Caco-2 (cell line): Measurements from ENCODE around the gene MYH7B. TPM values are rescaled to one million over a fixed set of nuclear protein-coding genes. Genes with fewer than 3 reads are reported as not detected.

Source experiments
- BruUV-seq: library from RNA; stranded (reverse); fragments of 400-500 nt; replicated peaks from 2 replicates; lab custom pipeline; 2021; lab: Mats Ljungman, UMichigan
- CTCF ChIA-PET: fragments of 300-600 bp; sonication (Branson Sonifier 250); formaldehyde crosslinking; loops from one replicate; lab custom pipeline; 2022; ENCODE audit warnings: antibody characterized with exemption; lab: Charles Lee
- POLR2A ChIA-PET: fragments of 300-600 bp; sonication (Branson Sonifier 250); formaldehyde crosslinking; loops from one replicate; lab custom pipeline; 2022; ENCODE audit warnings: antibody characterized with exemption; lab: Charles Lee
- DNase-seq, 2 experiments: peaks; one replicate each; pipeline versions ENCODE4 v3.0.0 to v3.0.0-alpha.2; 2020 to 2022
- H3K27me3 ChIP-seq: replicated peaks from 2 replicates; pipeline ENCODE4 v1.6.0; 2011; ENCODE audit warnings: low read length; ENCODE audit not compliant: control insufficient read depth, insufficient read depth
- H3K36me3 ChIP-seq: 2 replicates; pipeline ENCODE4 v1.5.1; 2011; ENCODE audit warnings: low read length; ENCODE audit not compliant: control insufficient read depth, insufficient read depth
- H3K4me1 ChIP-seq: fragments of 250-450 bp; sonication (Bioruptor Pico); 2 replicates; pipeline ENCODE4 v1.5.1; 2020; ENCODE audit warnings: mild to moderate bottlenecking
- H3K4me3 ChIP-seq: 2 replicates; pipeline ENCODE4 v1.5.1; 2011; ENCODE audit warnings: low read depth, mild to moderate bottlenecking, control low read depth, low read length
- H3K9me3 ChIP-seq: fragments of 250-450 bp; sonication (Bioruptor Pico); 2 replicates; pipeline ENCODE4 v1.5.1; 2020; ENCODE audit warnings: mild to moderate bottlenecking, moderate library complexity
- H3K27ac Mint-ChIP-seq: one replicate; pipeline ENCODE4 v1.8.0; 2022; ENCODE audit warnings: mixed read lengths; ENCODE audit not compliant: unreplicated experiment
- H3K27me3 Mint-ChIP-seq: one replicate; pipeline ENCODE4 v1.8.0; 2022; ENCODE audit warnings: mixed read lengths; ENCODE audit not compliant: insufficient read depth, unreplicated experiment
- H3K36me3 Mint-ChIP-seq: one replicate; pipeline ENCODE4 v1.8.0; 2022; ENCODE audit warnings: mild to moderate bottlenecking, mixed read lengths; ENCODE audit not compliant: insufficient read depth, unreplicated experiment
- H3K4me1 Mint-ChIP-seq: one replicate; pipeline ENCODE4 v1.8.0; 2022; ENCODE audit warnings: low read depth, mixed read lengths; ENCODE audit not compliant: unreplicated experiment
- H3K4me3 Mint-ChIP-seq: one replicate; pipeline ENCODE4 v1.8.0; 2022; ENCODE audit warnings: mild to moderate bottlenecking, moderate library complexity, mixed read lengths; ENCODE audit not compliant: unreplicated experiment
- H3K9me3 Mint-ChIP-seq: one replicate; pipeline ENCODE4 v1.8.0; 2022; ENCODE audit warnings: mixed read lengths; ENCODE audit not compliant: unreplicated experiment
- intact Hi-C: fragments of 100-400 bp; cut with micrococcal nuclease; formaldehyde crosslinking; loops from one replicate; pipeline ENCODE4 v1.10.0; 2022; ENCODE audit not compliant: unreplicated experiment
- total RNA-seq: library from RNA; stranded (reverse); gene quantifications from 2 replicates; pipeline ENCODE4 v1.2.3, GENCODE V29; 2022
- TF ChIP-seq, protein P1 (sequence below), 2 experiments: fragments of 200-600 bp in 1 of 2; IDR thresholded peaks; 1 replicate in 1 of 2; 2 replicates in 1 of 2; pipeline versions ENCODE4 v1.5.1 to v1.8.0; 2011 to 2022; ENCODE audit warnings: antibody characterized with exemption in 1 of 2, control low read depth in 1 of 2, inconsistent platforms in 1 of 2, low read depth in 1 of 2, low read length in 1 of 2, mild to moderate bottlenecking in 1 of 2, moderate library complexity in 1 of 2; ENCODE audit not compliant: insufficient read depth in 1 of 2, severe bottlenecking in 1 of 2, unreplicated experiment in 1 of 2

MYH7B gene
- total RNA-seq, 1 experiment from 2014 or later = 2.5 TPM

GRCh38 chr20:34986311-34987287, 30.9 kb downstream of the MYH7B start:
- H3K4me1 ChIP-seq = no peaks in the 10 kb centered on the region
- H3K27me3 ChIP-seq = no peaks in the 10 kb centered on the region; the same call in 1 of the 2 replicates
- H3K4me3 ChIP-seq = no peak overlapping the region
- Mint-ChIP-seq H3K27me3 (no peaks in the 10 kb centered on the region), H3K9me3 (no peaks in the 10 kb centered on the region), H3K4me3 (no peak overlapping the region), H3K4me1 (no peaks in the 10 kb centered on the region), H3K27ac (no peak overlapping the region), H3K36me3 (peaks cover 37% of the 10 kb centered on the region)
- H3K36me3 ChIP-seq = no peaks in the 10 kb centered on the region
- CTCF ChIA-PET = interaction anchor here (0.5 to 1.8 kb wide), 4 partner anchors 113 to 149 kb away, joined by 3 to 5 read pairs (median 4); partner anchors contain the start of gene GGT7
- POLR2A ChIA-PET = no interaction called here
- BruUV-seq = no TSS peak
- no peaks in the 10 kb centered on the region for H3K9me3 ChIP-seq
- DNase-seq = no peak
- intact Hi-C loops = no loop called here
- TF ChIP-seq, protein P1, sequence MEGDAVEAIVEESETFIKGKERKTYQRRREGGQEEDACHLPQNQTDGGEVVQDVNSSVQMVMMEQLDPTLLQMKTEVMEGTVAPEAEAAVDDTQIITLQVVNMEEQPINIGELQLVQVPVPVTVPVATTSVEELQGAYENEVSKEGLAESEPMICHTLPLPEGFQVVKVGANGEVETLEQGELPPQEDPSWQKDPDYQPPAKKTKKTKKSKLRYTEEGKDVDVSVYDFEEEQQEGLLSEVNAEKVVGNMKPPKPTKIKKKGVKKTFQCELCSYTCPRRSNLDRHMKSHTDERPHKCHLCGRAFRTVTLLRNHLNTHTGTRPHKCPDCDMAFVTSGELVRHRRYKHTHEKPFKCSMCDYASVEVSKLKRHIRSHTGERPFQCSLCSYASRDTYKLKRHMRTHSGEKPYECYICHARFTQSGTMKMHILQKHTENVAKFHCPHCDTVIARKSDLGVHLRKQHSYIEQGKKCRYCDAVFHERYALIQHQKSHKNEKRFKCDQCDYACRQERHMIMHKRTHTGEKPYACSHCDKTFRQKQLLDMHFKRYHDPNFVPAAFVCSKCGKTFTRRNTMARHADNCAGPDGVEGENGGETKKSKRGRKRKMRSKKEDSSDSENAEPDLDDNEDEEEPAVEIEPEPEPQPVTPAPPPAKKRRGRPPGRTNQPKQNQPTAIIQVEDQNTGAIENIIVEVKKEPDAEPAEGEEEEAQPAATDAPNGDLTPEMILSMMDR (IDR thresholded peaks at IDR 0.05; ENCODE audit: insufficient read depth in 1 of 2, low read depth in 1 of 2, low read length in 1 of 2, severe bottlenecking in 1 of 2, unreplicated experiment in 1 of 2) = no peak

DNA sequence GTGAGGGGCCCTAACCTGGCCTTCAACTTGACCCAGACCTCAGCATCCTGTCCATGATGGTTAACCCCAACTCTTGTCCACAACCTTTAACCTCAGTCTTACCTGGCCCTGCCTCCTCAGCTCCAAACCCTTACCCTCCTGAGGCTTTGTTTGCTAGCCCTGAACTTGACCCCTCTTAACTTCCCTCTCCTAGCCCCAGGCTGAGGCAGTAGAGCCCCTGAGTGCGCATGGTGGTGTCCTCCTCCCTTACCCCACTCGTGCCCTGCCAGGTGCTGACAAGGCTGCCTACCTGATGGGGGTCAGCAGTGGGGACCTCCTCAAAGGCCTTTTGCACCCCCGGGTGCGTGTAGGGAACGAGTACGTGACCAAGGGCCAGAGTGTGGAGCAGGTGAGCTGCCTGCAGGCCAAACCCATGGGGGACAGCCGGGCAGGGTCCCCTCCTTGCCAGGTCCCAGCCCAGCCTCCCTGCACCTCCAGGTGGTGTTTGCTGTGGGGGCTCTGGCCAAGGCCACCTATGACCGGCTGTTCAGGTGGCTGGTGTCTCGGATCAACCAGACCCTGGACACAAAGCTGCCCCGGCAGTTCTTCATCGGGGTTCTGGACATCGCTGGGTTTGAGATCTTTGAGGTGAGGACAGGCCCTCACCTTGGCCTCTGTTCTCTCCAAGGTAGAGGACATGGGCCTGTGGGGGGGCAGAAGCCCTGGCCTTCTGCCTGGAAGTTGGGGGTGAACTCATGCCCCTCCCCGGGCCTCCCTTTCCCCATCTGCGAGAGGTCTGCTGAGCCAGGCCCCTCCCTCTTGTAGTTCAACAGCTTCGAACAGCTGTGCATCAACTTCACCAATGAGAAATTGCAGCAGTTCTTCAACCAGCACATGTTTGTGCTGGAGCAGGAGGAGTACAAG, 31.9 kb downstream of the MYH7B start:
- POLR2A ChIA-PET = no interaction called here
- no peak overlapping the region for H3K27ac Mint-ChIP-seq
- intact Hi-C loops = no loop called here
- H3K36me3 ChIP-seq = no peaks in the 10 kb centered on the region
- peaks cover 41% of the 10 kb centered on the region for H3K36me3 Mint-ChIP-seq
- H3K4me3 ChIP-seq = no peak overlapping the region
- no peaks in the 10 kb centered on the region for H3K4me1 ChIP-seq
- H3K4me1 Mint-ChIP-seq = no peaks in the 10 kb centered on the region
- H3K4me3 Mint-ChIP-seq = no peak overlapping the region
- TF ChIP-seq, protein P1 (IDR thresholded peaks at IDR 0.05; ENCODE audit: insufficient read depth in 1 of 2, low read depth in 1 of 2, low read length in 1 of 2, severe bottlenecking in 1 of 2, unreplicated experiment in 1 of 2) = no peak
- no peaks in the 10 kb centered on the region; the same call in 1 of the 2 replicates for H3K27me3 ChIP-seq
- no peaks in the 10 kb centered on the region for H3K9me3 Mint-ChIP-seq
- CTCF ChIA-PET = interaction anchor here (0.6 to 2.3 kb wide), 5 partner anchors 32 to 134 kb away, joined by 3 to 5 read pairs (median 3); partner anchors contain the start of gene ACSS2
- DNase-seq = no peak
- BruUV-seq = no TSS peak
- no peaks in the 10 kb centered on the region for H3K9me3 ChIP-seq
- no peaks in the 10 kb centered on the region for H3K27me3 Mint-ChIP-seq

GRCh38 chr20:34988191-34988540, 32.5 kb downstream of the MYH7B start:
- BruUV-seq = no TSS peak
- H3K36me3 ChIP-seq = no peaks in the 10 kb centered on the region
- no peaks in the 10 kb centered on the region for H3K4me1 Mint-ChIP-seq
- H3K9me3 ChIP-seq = no peaks in the 10 kb centered on the region
- intact Hi-C loops = no loop called here
- H3K4me3 Mint-ChIP-seq = no peak overlapping the region
- CTCF ChIA-PET = interaction anchor here (0.6 to 2.3 kb wide), 4 partner anchors 32 to 114 kb away, joined by 3 to 5 read pairs (median 3); partner anchors contain the start of gene ACSS2
- no peaks in the 10 kb centered on the region for H3K4me1 ChIP-seq
- TF ChIP-seq, protein P1 (IDR thresholded peaks at IDR 0.05; ENCODE audit: insufficient read depth in 1 of 2, low read depth in 1 of 2, low read length in 1 of 2, severe bottlenecking in 1 of 2, unreplicated experiment in 1 of 2) = no peak
- DNase-seq = no peak
- H3K27me3 Mint-ChIP-seq = no peaks in the 10 kb centered on the region
- no peaks in the 10 kb centered on the region; the same call in 1 of the 2 replicates for H3K27me3 ChIP-seq
- no peaks in the 10 kb centered on the region for H3K9me3 Mint-ChIP-seq
- POLR2A ChIA-PET = no interaction called here
- peaks cover 47% of the 10 kb centered on the region for H3K36me3 Mint-ChIP-seq
- no peak overlapping the region for H3K27ac Mint-ChIP-seq
- no peak overlapping the region for H3K4me3 ChIP-seq
